ENCODE measurements around the gene ZNF546.

Gene ZNF546

DNA sequence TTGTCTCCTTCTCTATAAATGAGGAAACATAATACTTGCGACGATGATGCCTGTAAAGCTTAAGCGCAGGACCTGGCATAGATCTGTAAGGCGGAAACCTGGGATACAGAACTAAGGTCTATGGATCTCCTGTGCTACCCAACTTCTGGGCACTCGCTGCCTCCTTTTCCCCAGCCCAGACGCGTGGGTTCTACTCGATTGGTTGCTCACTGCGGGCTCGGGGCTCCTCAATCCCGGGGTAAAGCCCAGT lies 26.5 kb upstream of the ZNF546 start:
- no peaks in the 10 kb centered on the region for H4K20me1 ChIP-seq (ENCODE audit: insufficient read depth)
- peak overlapping the region; percentile 82 for H3K27ac ChIP-seq
- H3K36me3 ChIP-seq (ENCODE audit: insufficient read depth), result peaks cover 7% of the 10 kb centered on the region; the same call in 1 of the 2 replicates
- peak overlapping the region; percentile 9 for H3K4me3 ChIP-seq (IDR thresholded peaks at IDR 0.05; ENCODE audit: insufficient read depth, low read depth, low read length)
- H3K79me2 ChIP-seq (ENCODE audit: insufficient read depth, low read depth), result peaks cover 34% of the 10 kb centered on the region
- H3K27me3 ChIP-seq (ENCODE audit: insufficient read depth, low read depth), result no peaks in the 10 kb centered on the region
- peak overlapping the region; percentile 87 for H3K9ac ChIP-seq
- TF ChIP-seq, protein P1, sequence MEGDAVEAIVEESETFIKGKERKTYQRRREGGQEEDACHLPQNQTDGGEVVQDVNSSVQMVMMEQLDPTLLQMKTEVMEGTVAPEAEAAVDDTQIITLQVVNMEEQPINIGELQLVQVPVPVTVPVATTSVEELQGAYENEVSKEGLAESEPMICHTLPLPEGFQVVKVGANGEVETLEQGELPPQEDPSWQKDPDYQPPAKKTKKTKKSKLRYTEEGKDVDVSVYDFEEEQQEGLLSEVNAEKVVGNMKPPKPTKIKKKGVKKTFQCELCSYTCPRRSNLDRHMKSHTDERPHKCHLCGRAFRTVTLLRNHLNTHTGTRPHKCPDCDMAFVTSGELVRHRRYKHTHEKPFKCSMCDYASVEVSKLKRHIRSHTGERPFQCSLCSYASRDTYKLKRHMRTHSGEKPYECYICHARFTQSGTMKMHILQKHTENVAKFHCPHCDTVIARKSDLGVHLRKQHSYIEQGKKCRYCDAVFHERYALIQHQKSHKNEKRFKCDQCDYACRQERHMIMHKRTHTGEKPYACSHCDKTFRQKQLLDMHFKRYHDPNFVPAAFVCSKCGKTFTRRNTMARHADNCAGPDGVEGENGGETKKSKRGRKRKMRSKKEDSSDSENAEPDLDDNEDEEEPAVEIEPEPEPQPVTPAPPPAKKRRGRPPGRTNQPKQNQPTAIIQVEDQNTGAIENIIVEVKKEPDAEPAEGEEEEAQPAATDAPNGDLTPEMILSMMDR (conservative IDR thresholded peaks at IDR 0.05; ENCODE audit: low read depth, low read length), result no peak
- peak overlapping the region; percentile 91 for H3K4me2 ChIP-seq
- H2AFZ ChIP-seq (ENCODE audit: low read depth), result peak overlapping the region; percentile 81
- peaks cover 19% of the 10 kb centered on the region for H3K4me1 ChIP-seq (ENCODE audit: low read depth, poor library complexity, severe bottlenecking)

DNA sequence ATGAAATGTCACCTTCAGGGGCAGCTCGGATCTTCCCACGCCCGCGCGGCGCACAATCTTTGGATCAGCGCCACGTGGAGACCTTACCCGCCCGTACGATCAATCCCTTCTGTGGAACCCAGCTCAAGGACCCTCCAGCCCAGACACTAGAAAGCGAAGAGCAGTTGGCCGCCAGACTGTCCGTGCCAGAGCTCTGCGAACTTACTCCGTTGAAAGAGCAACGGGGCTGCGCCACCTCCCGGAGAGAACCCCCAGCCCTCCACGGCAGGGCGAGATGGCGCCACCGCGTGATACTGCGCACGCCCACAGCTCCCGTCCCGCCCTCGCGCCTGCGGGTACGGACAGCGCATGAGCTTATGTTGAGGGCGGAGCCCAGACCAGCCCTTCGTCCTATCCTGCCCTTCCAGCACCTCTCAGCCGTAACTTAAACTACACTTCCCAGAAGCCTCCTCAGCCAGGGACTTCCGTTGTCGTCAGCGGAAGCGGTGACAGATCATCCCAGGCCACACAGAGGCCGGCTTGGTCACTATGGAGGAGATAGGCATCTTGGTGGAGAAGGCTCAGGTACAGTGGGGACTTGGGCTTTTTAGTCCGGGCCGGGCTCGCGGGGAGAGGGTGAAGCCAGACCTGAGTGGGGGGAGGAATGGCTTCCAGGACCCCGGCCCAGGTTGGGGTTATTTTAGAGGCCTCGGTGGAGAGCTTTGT lies 26.0 kb upstream of the ZNF546 start, which contains the start of gene PSMC4:
Gene PSMC4 (plus strand): TSS at position 491 of the 705 bp plus-strand sequence. CDS start 38 bp downstream, at position 529.
- H3K9ac ChIP-seq, result peak within 1 kb of the TSS; percentile 87
- peak within 1 kb of the TSS; percentile 30 for H3K4me3 ChIP-seq (IDR thresholded peaks at IDR 0.05; ENCODE audit: insufficient read depth, low read depth, low read length)
- peak within 1 kb of the TSS; percentile 81 for H2AFZ ChIP-seq (ENCODE audit: low read depth)
- H3K36me3 ChIP-seq (ENCODE audit: insufficient read depth), result peaks cover 7% of the 10 kb centered on the region; the same call in 1 of the 2 replicates
- peaks cover 19% of the 10 kb centered on the region for H3K4me1 ChIP-seq (ENCODE audit: low read depth, poor library complexity, severe bottlenecking)
- H4K20me1 ChIP-seq (ENCODE audit: insufficient read depth), result no peaks in the 10 kb centered on the region
- H3K4me2 ChIP-seq, result peak within 1 kb of the TSS; percentile 97
- H3K27me3 ChIP-seq (ENCODE audit: insufficient read depth, low read depth), result no peaks in the 10 kb centered on the region
- peaks cover 34% of the 10 kb centered on the region for H3K79me2 ChIP-seq (ENCODE audit: insufficient read depth, low read depth)
- TF ChIP-seq, protein P1 (conservative IDR thresholded peaks at IDR 0.05; ENCODE audit: low read depth, low read length), result peak; percentile 59
- H3K27ac ChIP-seq, result peak within 1 kb of the TSS; percentile 82

DNA sequence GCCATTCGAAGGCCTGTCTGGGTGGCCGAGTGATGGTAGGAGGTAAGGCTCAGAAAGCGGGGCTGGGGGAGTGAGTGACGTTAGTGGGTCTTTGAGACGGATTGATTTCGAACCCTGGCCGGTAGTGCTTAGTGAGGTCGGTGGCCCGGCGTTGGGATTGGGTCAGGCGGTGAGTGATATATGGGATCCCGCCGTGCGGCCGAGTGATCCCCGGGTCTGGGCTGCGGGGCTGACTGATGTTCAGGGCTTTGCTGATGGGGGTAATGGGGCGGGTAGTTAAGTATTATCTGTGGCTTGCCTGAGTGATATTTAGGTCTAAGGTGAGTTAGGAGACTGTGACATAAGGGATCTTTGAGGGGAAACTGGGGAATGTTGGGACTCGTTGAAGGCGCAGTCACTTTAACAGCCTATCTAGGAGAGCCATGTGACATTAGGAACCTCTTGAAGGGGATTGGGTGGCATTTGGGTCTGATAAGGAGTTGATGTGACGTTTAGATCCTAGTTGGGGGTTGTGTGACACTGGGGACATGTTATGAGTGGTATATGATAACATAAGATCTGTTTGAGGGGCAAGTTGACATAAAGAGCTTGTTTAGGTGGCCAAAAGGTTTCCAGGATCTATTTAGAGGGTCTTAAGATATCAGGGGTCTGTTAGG lies 25.4 kb upstream of the ZNF546 start:
- Histone ChIP-seq H3K4me3 (IDR thresholded peaks at IDR 0.05; ENCODE audit: insufficient read depth, low read depth, low read length) (peak overlapping the region; percentile 30), H3K27ac (peak overlapping the region; percentile 82; the same call in 1 of the 2 replicates), H3K9ac (peak overlapping the region; percentile 87), H3K79me2 (ENCODE audit: insufficient read depth, low read depth) (peaks cover 34% of the 10 kb centered on the region), H4K20me1 (ENCODE audit: insufficient read depth) (no peaks in the 10 kb centered on the region), H3K4me1 (ENCODE audit: low read depth, poor library complexity, severe bottlenecking) (peaks cover 19% of the 10 kb centered on the region), H3K27me3 (ENCODE audit: insufficient read depth, low read depth) (no peaks in the 10 kb centered on the region), H3K4me2 (peak overlapping the region; percentile 97), H3K36me3 (ENCODE audit: insufficient read depth) (peaks cover 7% of the 10 kb centered on the region; the same call in 1 of the 2 replicates), H2AFZ (ENCODE audit: low read depth) (peak overlapping the region; percentile 47)
- TF ChIP-seq, protein P1 (conservative IDR thresholded peaks at IDR 0.05; ENCODE audit: low read depth, low read length), result no peak

DNA sequence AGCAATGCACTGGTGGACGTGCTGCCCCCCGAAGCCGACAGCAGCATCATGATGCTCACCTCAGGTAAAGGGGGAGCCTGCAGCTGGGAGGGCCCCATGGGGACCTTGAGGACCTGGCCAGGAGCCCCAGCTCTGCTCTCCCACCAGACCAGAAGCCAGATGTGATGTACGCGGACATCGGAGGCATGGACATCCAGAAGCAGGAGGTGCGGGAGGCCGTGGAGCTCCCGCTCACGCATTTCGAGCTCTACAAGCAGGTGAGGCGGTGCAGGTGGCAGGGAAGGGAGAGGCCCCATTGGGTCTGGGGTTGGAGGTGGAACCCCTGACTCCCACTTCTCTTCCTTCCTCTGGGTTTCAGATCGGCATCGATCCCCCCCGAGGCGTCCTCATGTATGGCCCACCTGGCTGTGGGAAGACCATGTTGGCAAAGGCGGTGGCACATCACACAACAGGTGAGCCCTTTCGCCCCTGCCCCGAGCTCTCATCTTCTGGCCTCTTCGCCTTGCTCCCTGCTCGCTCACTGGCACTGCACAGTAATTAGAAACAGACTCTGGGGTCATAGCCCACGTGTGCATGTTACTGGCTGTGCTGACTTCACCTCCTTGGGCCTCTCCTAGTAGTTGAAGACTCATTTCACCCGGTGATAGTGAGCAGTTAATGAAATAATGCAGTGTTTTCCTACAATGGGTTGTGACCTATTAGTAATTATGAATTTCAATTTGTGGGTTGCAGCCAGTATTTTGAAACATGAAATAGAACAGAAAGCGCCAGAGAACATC lies 22.3 kb upstream of the ZNF546 start:
- Histone ChIP-seq H3K9ac (no peak overlapping the region), H3K36me3 (ENCODE audit: insufficient read depth) (peaks cover 17% of the 10 kb centered on the region; the same call in 1 of the 2 replicates), H3K27me3 (ENCODE audit: insufficient read depth, low read depth) (no peaks in the 10 kb centered on the region), H3K4me2 (no peak overlapping the region), H3K4me1 (ENCODE audit: low read depth, poor library complexity, severe bottlenecking) (peaks cover 11% of the 10 kb centered on the region), H4K20me1 (ENCODE audit: insufficient read depth) (no peaks in the 10 kb centered on the region), H3K27ac (no peak overlapping the region), H2AFZ (ENCODE audit: low read depth) (no peak overlapping the region), H3K4me3 (IDR thresholded peaks at IDR 0.05; ENCODE audit: insufficient read depth, low read depth, low read length) (no peak overlapping the region), H3K79me2 (ENCODE audit: insufficient read depth, low read depth) (peaks cover 30% of the 10 kb centered on the region)
- TF ChIP-seq, protein P1 (conservative IDR thresholded peaks at IDR 0.05; ENCODE audit: low read depth, low read length), result no peak
